ENCODE measurements around the gene HAP1.

DNA sequence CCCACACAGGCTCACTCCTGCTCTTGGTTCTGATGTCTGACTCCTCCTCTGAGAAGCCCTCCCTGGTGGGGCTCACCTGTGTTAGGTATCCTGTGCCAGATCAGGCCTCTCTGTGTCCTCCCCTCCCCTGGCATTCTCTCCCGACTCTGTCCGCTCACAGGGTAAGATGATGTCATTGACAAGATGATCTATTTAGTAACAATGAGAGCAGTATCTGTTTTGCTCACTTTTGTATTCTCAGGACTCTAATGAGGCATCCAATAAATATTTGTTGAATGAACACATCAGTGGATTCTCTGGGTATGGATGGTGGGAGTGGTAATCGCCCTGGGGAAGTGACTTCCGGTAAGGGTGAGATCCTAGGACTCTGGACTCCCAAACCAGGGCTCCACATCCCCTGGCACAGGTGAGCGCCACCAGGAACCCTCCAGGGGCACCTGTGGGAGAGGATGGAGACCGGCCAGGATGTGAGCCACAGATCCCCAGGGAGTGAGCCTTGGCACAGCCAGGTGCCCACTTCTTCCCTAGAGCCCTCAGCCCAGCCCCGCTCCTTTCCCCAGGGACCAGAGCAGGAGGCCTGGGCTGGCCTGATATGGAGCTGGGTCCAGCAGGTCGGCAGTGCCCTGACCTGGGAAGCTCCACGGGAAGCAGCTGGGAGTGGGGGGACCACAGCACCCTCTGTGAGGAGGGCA is 5.4 kb upstream of the HAP1 start:
- TF ChIP-seq, protein P1, sequence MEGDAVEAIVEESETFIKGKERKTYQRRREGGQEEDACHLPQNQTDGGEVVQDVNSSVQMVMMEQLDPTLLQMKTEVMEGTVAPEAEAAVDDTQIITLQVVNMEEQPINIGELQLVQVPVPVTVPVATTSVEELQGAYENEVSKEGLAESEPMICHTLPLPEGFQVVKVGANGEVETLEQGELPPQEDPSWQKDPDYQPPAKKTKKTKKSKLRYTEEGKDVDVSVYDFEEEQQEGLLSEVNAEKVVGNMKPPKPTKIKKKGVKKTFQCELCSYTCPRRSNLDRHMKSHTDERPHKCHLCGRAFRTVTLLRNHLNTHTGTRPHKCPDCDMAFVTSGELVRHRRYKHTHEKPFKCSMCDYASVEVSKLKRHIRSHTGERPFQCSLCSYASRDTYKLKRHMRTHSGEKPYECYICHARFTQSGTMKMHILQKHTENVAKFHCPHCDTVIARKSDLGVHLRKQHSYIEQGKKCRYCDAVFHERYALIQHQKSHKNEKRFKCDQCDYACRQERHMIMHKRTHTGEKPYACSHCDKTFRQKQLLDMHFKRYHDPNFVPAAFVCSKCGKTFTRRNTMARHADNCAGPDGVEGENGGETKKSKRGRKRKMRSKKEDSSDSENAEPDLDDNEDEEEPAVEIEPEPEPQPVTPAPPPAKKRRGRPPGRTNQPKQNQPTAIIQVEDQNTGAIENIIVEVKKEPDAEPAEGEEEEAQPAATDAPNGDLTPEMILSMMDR (IDR thresholded peaks at IDR 0.05): no peak
- TF ChIP-seq POLR2A (IDR thresholded peaks at IDR 0.05) (no peak), POLR2AphosphoS5 (IDR thresholded peaks at IDR 0.05) (no peak)

All from breast epithelium (tissue), 3 donors.